Muscle of leg (tissue), 11 donors: ENCODE data around the gene C18orf54. TPM values are rescaled to one million over a fixed set of nuclear protein-coding genes. Genes with fewer than 3 reads are reported as not detected.
A peak's percentile ranks its signal among the peaks of the same experiment; 100 is the strongest.

ENCODE experiments used
- DNase-seq: peaks from one replicate; pipeline ENCODE4 v3.0.0; 2013
- H3K27ac ChIP-seq: one replicate; pipeline ENCODE4 v1.5.1; 2013; ENCODE audit warnings: mild to moderate bottlenecking, low read length, control low read depth
- H3K27me3 ChIP-seq: one replicate; pipeline ENCODE4 v1.6.1; 2013; ENCODE audit warnings: low read length; ENCODE audit not compliant: control insufficient read depth, insufficient read depth
- H3K36me3 ChIP-seq: one replicate; pipeline ENCODE4 v1.6.1; 2013; ENCODE audit warnings: low read length; ENCODE audit not compliant: control insufficient read depth, insufficient read depth
- H3K4me1 ChIP-seq: one replicate; pipeline ENCODE4 v1.6.1; 2013; ENCODE audit warnings: low read length; ENCODE audit not compliant: control insufficient read depth, insufficient read depth
- H3K4me3 ChIP-seq: one replicate; pipeline ENCODE4 v1.5.1; 2013; ENCODE audit warnings: low read length, control low read depth
- H3K9me3 ChIP-seq: replicated peaks from 2 replicates; pipeline ENCODE4 v1.6.1; 2013; ENCODE audit warnings: low read depth, low read length; ENCODE audit not compliant: control insufficient read depth
- WGBS: methylation state at CpG from one replicate; pipeline ENCODE4 v1.1.5; 2013; ENCODE audit warnings: missing lambda C conversion rate; ENCODE audit not compliant: insufficient coverage; 5-methylcytosine and 5-hydroxymethylcytosine counted together
- polyA plus RNA-seq, 8 donors: library from polyadenylated mRNA; unstranded; fragments of 120-200 nt; gene quantifications; one replicate each; pipeline versions ENCODE4 v1.2.1 to v1.2.3, GENCODE V29; 2013; ENCODE audit warnings: inconsistent platforms in 1 of 8, low replicate concordance in 1 of 8; ENCODE audit not compliant: insufficient read length in 8 of 8, insufficient read depth in 1 of 8
- total RNA-seq: library from RNA; stranded (reverse); fragments of 120-200 nt; gene quantifications from one replicate; pipeline ENCODE4 v1.2.4, GENCODE V29; 2013

Gene C18orf54
- total and polyA plus RNA-seq, 9 donors: 4.4 to 7.7 (median 5.5) TPM

DNA sequence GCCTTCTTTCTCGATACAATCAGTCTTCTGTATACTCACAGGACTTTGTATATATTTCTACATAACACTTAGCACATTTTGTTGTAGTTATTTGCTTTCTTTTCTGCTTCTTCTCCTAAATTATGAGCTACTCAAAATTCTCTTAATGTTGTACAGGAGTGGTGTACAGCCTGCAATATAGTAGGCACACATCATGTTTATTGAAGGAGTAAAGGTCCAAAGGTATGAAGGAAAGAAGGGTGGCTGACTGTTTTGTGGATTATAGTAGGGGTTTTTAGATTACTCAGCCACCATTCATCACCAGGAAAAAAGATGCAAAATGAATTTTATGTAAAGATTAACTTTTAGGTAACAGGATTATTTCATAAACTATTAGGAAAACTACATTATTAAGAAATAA lies 54.1 kb downstream of the C18orf54 start:
- no peaks in the 10 kb centered on the region for H3K4me1 ChIP-seq
- no peaks in the 10 kb centered on the region for H3K27me3 ChIP-seq
- H3K27ac ChIP-seq: no peak overlapping the region
- no peaks in the 10 kb centered on the region for H3K36me3 ChIP-seq
- DNase-seq: no peak
- H3K4me3 ChIP-seq: no peak overlapping the region
- WGBS: no CpG with 5 or more reads among the region's 1 CpG
- no peaks in the 10 kb centered on the region for H3K9me3 ChIP-seq

DNA sequence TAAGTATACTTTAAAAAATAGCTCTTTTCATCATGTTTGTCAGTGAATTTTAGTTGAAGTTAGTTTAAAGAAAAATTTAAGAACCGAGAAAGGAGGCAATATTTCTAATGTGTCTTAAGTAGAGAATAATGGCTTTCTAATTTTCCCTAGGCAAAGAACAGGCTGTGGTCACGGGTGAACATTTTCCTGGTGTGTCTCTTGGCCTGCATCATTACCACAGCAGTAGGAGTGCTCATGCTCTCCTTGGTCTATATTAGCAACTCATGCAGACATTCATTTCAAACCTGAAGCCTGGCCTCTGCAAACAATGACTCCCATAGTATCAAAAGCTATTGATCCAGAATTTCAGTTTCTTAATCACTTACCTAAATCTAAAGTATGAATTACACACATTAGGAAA lies 57.4 kb downstream of the C18orf54 start:
- Histone ChIP-seq H3K36me3 (no peaks in the 10 kb centered on the region), H3K4me3 (no peak overlapping the region), H3K9me3 (no peaks in the 10 kb centered on the region), H3K27ac (no peak overlapping the region), H3K4me1 (peaks cover 3% of the 10 kb centered on the region), H3K27me3 (no peaks in the 10 kb centered on the region)
- 100% methylated on average over 1 of the region's 2 CpGs for WGBS
- DNase-seq: no peak

GRCh38 chr18:54416436-54416835 lies 58.7 kb downstream of the C18orf54 start:
- no peaks in the 10 kb centered on the region for H3K36me3 ChIP-seq
- H3K4me1 ChIP-seq: peaks cover 3% of the 10 kb centered on the region
- H3K9me3 ChIP-seq: no peaks in the 10 kb centered on the region
- no peak overlapping the region for H3K27ac ChIP-seq
- H3K4me3 ChIP-seq: no peak overlapping the region
- peak; percentile 18 for DNase-seq
- no CpG with 5 or more reads among the region's 3 CpGs for WGBS
- no peaks in the 10 kb centered on the region for H3K27me3 ChIP-seq

DNA sequence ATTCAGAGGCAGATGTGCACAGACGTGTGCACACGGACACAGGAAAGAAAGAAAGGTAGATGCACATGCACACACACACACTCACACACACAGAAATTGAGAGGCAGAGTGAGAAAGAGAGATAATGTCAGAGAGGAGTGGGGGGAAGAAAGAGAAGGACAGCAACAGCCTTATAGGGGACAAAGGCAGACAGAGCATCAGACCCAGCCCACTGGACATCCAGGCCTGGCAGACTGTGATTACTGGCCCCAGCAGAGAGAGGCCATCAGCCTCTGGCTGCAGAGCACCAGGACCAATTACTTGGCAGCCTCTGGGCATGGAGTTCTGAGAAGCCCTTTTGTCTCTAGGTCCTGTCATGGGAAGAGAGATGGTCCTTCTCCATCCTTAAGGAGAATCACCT lies 66.1 kb downstream of the C18orf54 start:
- Histone ChIP-seq H3K4me3 (no peak overlapping the region), H3K27me3 (no peaks in the 10 kb centered on the region), H3K9me3 (no peaks in the 10 kb centered on the region), H3K27ac (no peak overlapping the region), H3K36me3 (no peaks in the 10 kb centered on the region), H3K4me1 (no peaks in the 10 kb centered on the region)
- no CpG with 5 or more reads among the region's 2 CpGs for WGBS
- DNase-seq: no peak

GRCh38 chr18:54426085-54426665 lies 68.5 kb downstream of the C18orf54 start:
- Histone ChIP-seq H3K27ac (no peak overlapping the region), H3K9me3 (no peaks in the 10 kb centered on the region), H3K4me1 (no peaks in the 10 kb centered on the region), H3K36me3 (no peaks in the 10 kb centered on the region), H3K4me3 (no peak overlapping the region), H3K27me3 (no peaks in the 10 kb centered on the region)
- no CpG with 5 or more reads among the region's 2 CpGs for WGBS
- no peak for DNase-seq

Other genes starting within 250 kb of the C18orf54 start
- gene MBD2, start 133.2 kb upstream of the C18orf54 start, total RNA-seq: 26.5 TPM
- 10 to 100 TPM; 38.4 to 60.5 (median 44.4) TPM for gene MBD2, start 133.2 kb upstream of the C18orf54 start, polyA plus RNA-seq
- 33.4 TPM for gene POLI, start 88.4 kb upstream of the C18orf54 start, total RNA-seq
- gene POLI, start 88.4 kb upstream of the C18orf54 start, polyA plus RNA-seq: 10 to 100 TPM; 14.5 to 42.9 (median 20.0) TPM
- gene STARD6, start within 50 bp of the C18orf54 start, total RNA-seq: 0.18 TPM
- gene STARD6, start within 50 bp of the C18orf54 start, polyA plus RNA-seq: not detected
- not detected for gene DYNAP, start 233.3 kb downstream of the C18orf54 start, total RNA-seq
- under 1 TPM in 1 of 8 donors, not detected in 7; 0.07 TPM for gene DYNAP, start 233.3 kb downstream of the C18orf54 start, polyA plus RNA-seq